ENCODE measurements around the gene GLOD5.
"Not testable (repeated sequence)": the region's sequence is repeated elsewhere in the genome, so short reads cannot be mapped to it uniquely, and the experiment has no call there.

The GLOD5 gene

GRCh38 chrX:48794911-48795515 lies 33.5 kb downstream of the GLOD5 start:
- no peak for DNase-seq

DNA sequence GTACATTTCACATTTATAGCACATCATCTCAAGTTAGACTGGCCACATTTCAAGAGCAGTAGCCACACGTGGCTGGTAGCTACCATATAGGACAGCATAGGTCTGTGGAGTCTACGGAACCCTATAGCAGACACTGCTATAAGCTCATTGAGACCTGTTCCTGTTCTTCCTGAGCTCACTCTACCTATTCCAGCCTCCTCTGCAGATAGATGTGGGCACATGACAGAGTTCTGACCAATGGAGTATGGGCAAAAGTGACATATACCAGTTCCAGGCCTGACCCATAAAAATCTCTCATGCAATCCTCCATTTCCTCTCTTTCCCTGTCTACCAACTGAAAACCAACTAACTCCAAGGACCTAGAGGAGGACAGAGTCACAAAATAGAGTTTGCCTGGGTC lies 36.8 kb downstream of the GLOD5 start:
- no peak for DNase-seq

DNA sequence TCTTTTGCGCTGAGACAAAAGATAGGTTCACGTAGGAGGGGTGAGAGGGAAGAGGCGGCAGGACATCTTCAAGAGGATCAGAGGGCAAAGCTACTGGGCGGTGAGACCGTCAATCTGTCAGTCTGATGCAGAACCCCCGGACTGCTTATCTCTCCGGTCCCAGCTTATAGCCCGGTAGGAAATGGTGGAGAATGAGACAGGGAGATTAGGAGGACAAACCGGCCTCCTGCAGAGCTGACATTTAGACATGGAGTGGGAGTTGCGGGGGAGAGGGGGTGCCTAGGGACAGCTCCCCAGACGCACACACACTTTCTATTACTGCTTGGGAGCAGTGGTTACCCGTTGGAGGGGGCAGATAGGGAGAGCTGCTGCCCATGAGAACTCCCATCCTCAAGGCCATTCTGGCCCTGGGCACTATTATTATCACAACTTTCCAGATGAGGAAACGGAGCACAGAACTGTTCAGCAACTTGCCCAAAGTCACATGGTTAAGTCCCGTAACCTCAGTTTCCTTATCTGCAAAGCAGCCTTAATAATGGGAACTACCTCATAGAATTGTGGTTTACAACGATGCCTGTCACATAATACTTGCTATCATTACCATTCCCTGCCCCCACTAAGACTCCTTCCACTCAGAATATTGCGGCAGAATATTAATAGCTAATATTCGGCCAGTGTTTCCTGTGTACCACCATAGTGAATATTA lies 39.2 kb downstream of the GLOD5 start:
- no peak for DNase-seq

- DNase-seq, result peak; percentile 85
These were observed 39.9 kb downstream of the GLOD5 start, which contains the start of gene HDAC6 for GRCh38 chrX:48801280-48802088. Gene HDAC6 (plus strand): TSS chrX:48802067. CDS start chrX:48802693, 626 bp downstream.

- peak; percentile 17 for DNase-seq
These were observed 40.8 kb downstream of the GLOD5 start for GRCh38 chrX:48802089-48802904.

- no peak for DNase-seq
These were observed 41.3 kb downstream of the GLOD5 start for GRCh38 chrX:48802905-48803200.

- no peak for DNase-seq
These were observed 44.5 kb downstream of the GLOD5 start for GRCh38 chrX:48806081-48806480.

GRCh38 chrX:48813644-48814043 lies 52.1 kb downstream of the GLOD5 start:
- no peak for DNase-seq

DNA sequence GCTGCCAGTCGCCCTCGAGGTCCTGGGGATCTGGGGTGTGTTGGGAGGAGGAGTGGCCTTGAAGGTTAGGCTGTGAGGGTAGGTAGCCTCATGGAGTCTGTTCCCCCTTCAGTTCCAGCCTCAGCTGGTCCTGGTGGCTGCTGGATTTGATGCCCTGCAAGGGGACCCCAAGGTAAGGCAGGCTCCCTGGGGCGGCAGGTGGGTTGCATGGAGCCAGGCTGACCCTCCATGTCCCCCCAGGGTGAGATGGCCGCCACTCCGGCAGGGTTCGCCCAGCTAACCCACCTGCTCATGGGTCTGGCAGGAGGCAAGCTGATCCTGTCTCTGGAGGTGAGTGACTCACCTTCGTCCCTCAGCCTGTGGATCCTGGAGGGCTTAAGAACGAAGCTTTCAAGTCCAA lies 53.2 kb downstream of the GLOD5 start:
- no peak for DNase-seq

DNA sequence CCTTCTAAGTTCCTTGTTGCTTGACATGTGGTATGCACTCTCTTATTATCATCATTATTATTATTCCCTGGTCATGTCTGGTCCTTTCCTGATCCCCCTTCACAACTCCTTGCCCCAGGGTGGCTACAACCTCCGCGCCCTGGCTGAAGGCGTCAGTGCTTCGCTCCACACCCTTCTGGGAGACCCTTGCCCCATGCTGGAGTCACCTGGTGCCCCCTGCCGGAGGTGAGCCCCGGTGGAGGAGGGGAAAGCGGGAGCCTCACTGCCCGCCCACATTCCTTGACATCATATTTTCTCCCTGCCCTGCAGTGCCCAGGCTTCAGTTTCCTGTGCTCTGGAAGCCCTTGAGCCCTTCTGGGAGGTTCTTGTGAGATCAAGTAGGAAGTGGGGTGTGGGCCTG lies 53.7 kb downstream of the GLOD5 start:
- DNase-seq, result no peak

GRCh38 chrX:48816014-48816810 lies 54.7 kb downstream of the GLOD5 start:
- no peak for DNase-seq

DNA sequence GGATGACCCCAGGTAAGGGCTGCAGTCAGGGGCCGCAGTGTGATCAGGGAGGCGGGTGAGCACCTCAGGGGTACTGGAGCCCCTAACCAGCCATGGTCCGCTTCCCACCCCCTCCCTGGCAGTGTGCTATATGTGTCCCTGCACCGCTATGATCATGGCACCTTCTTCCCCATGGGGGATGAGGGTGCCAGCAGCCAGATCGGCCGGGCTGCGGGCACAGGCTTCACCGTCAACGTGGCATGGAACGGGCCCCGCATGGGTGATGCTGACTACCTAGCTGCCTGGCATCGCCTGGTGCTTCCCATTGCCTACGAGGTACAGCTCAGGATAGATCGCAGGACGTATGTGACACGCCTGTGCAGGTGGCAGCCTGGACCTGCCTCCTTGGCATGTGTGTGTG lies 56.6 kb downstream of the GLOD5 start:
- DNase-seq, result no peak

- no peak for DNase-seq
These were observed 57.3 kb downstream of the GLOD5 start for GRCh38 chrX:48818866-48819265.

DNA sequence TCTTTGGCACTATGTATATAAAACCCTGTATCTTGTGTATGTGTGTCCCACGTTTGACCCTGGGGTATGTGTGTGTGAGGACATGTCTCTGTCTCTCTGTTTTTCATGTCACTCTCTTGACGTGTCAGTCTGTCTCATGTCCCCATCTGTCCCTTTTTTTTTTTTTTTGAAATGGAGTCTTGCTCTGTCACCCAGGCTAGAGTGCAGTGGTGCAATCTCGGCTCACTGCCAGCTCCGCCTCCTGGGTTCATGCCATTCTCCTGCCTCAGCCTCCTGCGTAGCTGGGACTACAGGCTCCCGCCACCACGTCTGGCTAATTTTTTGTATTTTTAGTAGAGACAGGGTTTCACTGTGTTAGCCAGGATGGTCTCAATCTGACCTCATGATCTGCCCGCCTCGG lies 57.8 kb downstream of the GLOD5 start:
- not testable (repeated sequence) for DNase-seq

DNA sequence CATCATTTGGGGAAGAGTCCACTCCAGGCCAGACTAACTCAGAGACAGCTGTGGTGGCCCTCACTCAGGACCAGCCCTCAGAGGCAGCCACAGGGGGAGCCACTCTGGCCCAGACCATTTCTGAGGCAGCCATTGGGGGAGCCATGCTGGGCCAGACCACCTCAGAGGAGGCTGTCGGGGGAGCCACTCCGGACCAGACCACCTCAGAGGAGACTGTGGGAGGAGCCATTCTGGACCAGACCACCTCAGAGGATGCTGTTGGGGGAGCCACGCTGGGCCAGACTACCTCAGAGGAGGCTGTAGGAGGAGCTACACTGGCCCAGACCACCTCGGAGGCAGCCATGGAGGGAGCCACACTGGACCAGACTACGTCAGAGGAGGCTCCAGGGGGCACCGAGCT lies 61.5 kb downstream of the GLOD5 start:
- DNase-seq, result no peak
